SK-N-SH (cell line): ENCODE data around the gene HMGB2. TPM values are rescaled to one million over a fixed set of nuclear protein-coding genes. Genes with fewer than 3 reads are reported as not detected.

Source experiments
- CTCF ChIA-PET: fragments of 300-600, 350-600 bp; formaldehyde crosslinking; extraction: SDS; loops from one replicate; lab custom pipeline; 2021; lab: Yijun Ruan, JAX
- POLR2A ChIA-PET: fragments of 350-600 bp; sonication (Branson Sonifier 250); formaldehyde crosslinking; extraction: SDS; loops from one replicate; lab custom pipeline; 2020; ENCODE audit warnings: antibody characterized with exemption, inconsistent platforms; lab: Yijun Ruan, JAX
- DNase-seq: peaks from one replicate; pipeline ENCODE4 v3.0.0; 2012
- H2AFZ ChIP-seq: fragments of 200-600 bp; sonication (generic); 2 replicates; pipeline ENCODE4 v1.8.1; 2016; ENCODE audit warnings: antibody characterized with exemption, mild to moderate bottlenecking, low read depth
- H3F3A ChIP-seq: fragments of 200-600 bp; sonication (generic); replicated peaks from 2 replicates; pipeline ENCODE3; 2016; ENCODE audit warnings: antibody characterized with exemption, mild to moderate bottlenecking; ENCODE audit not compliant: insufficient read depth
- H3K27ac ChIP-seq, 2 experiments: fragments of 200-500 bp in 1 of 2; fragments of 200-600 bp in 1 of 2; sonication (Bioruptor generic) in 1 of 2; sonication (generic), shearing (Covaris generic) in 1 of 2; 2 replicates each; pipeline versions ENCODE4 v1.5.1 to v1.6.1; 2014 to 2016; ENCODE audit warnings: low read depth in 2 of 2, inconsistent platforms in 1 of 2, low read length in 1 of 2, mild to moderate bottlenecking in 1 of 2, mixed read lengths in 1 of 2
- H3K27me3 ChIP-seq: fragments of 200-600 bp; sonication (generic), shearing (Covaris generic); 2 replicates; pipeline ENCODE4 v1.6.1; 2016; ENCODE audit warnings: mixed run types; ENCODE audit not compliant: insufficient read depth
- H3K36me3 ChIP-seq, 2 experiments: fragments of 200-500 bp in 1 of 2; fragments of 200-600 bp in 1 of 2; sonication (Bioruptor generic) in 1 of 2; sonication (generic) in 1 of 2; replicated peaks in 1 of 2; 2 replicates each; pipeline versions ENCODE3 to v1.5.1; 2014 to 2016; ENCODE audit warnings: low read length in 1 of 2, mild to moderate bottlenecking in 1 of 2; ENCODE audit not compliant: insufficient read depth in 2 of 2, control insufficient read depth in 1 of 2
- H3K4me1 ChIP-seq, 2 experiments: fragments of 200-500 bp in 1 of 2; fragments of 200-600 bp in 1 of 2; sonication (Bioruptor generic) in 1 of 2; sonication (generic), shearing (Covaris generic) in 1 of 2; 2 replicates each; pipeline versions ENCODE4 v1.5.1 to v1.6.1; 2014 to 2016; ENCODE audit warnings: low read depth in 1 of 2, low read length in 1 of 2, mixed run types in 1 of 2; ENCODE audit not compliant: insufficient read depth in 2 of 2, control insufficient read depth in 1 of 2
- H3K4me2 ChIP-seq: fragments of 200-600 bp; sonication (generic), shearing (Covaris generic); 2 replicates; pipeline ENCODE4 v1.6.1; 2017; ENCODE audit warnings: mixed run types
- H3K4me3 ChIP-seq, 2 experiments: fragments of 200-500 bp in 1 of 2; fragments of 200-600 bp in 1 of 2; sonication (Bioruptor generic) in 1 of 2; sonication (generic), shearing (Covaris generic) in 1 of 2; 2 replicates each; pipeline versions ENCODE4 v1.5.1 to v1.8.1; 2014 to 2016; ENCODE audit warnings: low read depth in 2 of 2, inconsistent platforms in 1 of 2, low read length in 1 of 2, mild to moderate bottlenecking in 1 of 2, mixed read lengths in 1 of 2, moderate library complexity in 1 of 2
- H3K79me2 ChIP-seq: fragments of 200-600 bp; sonication (generic); 2 replicates; pipeline ENCODE4 v1.8.1; 2017; ENCODE audit warnings: mild to moderate bottlenecking; ENCODE audit not compliant: insufficient read depth
- H3K9ac ChIP-seq: fragments of 200-600 bp; sonication (generic); 2 replicates; pipeline ENCODE4 v1.6.1; 2017; ENCODE audit warnings: mixed run types
- H3K9me2 ChIP-seq: fragments of 200-600 bp; sonication (generic); 2 replicates; pipeline ENCODE4 v1.6.1; 2017; ENCODE audit warnings: mixed run types
- H3K9me3 ChIP-seq: fragments of 200-600 bp; sonication (generic); 2 replicates; pipeline ENCODE4 v1.6.1; 2017; ENCODE audit warnings: mixed run types, mild to moderate bottlenecking, moderate library complexity
- H4K20me1 ChIP-seq: fragments of 200-600 bp; sonication (generic); 2 replicates; pipeline ENCODE4 v1.6.1; 2017; ENCODE audit warnings: mild to moderate bottlenecking, mixed run types; ENCODE audit not compliant: insufficient read depth
- EP300 ChIP-seq, 2 experiments: IDR thresholded peaks; 2 replicates each; pipeline versions ENCODE4 v1.4.0 to v1.6.1; 2012; ENCODE audit warnings: borderline replicate concordance in 1 of 2, low read depth in 1 of 2, low read length in 1 of 2
- JUND ChIP-seq: IDR thresholded peaks from 2 replicates; pipeline ENCODE4 v1.4.0; 2012
- NRF1 ChIP-seq: IDR thresholded peaks from 2 replicates; pipeline ENCODE4 v1.6.1; 2012; ENCODE audit warnings: low read depth, mild to moderate bottlenecking, low read length
- RAD21 ChIP-seq: IDR thresholded peaks from 2 replicates; pipeline ENCODE4 v1.6.1; 2012; ENCODE audit warnings: mild to moderate bottlenecking, low read length
- SIN3A ChIP-seq: IDR thresholded peaks from 2 replicates; pipeline ENCODE4 v1.6.1; 2012; ENCODE audit warnings: low read depth, mild to moderate bottlenecking, low read length, moderate library complexity, borderline replicate concordance
- SMC3 ChIP-seq: IDR thresholded peaks from 2 replicates; pipeline ENCODE4 v1.6.1; 2012; ENCODE audit warnings: low read depth, low read length, improper control_type of control experiment
- TCF12 ChIP-seq: IDR thresholded peaks from 2 replicates; pipeline ENCODE4 v1.4.0; 2012
- WGBS: methylation state at CpG from one replicate; pipeline ENCODE4 v1.1.6; 2017; ENCODE audit warnings: low lambda C conversion rate; 5-methylcytosine and 5-hydroxymethylcytosine counted together
- polyA plus RNA-seq, 3 experiments: library from polyadenylated mRNA; depleted of rRNA; stranded (reverse); fragments of >200 nt; gene quantifications; 2 replicates each; pipeline ENCODE4 v1.2.3, GENCODE V29; 2012
- TF ChIP-seq, protein P1 (sequence below): IDR thresholded peaks from 2 replicates; pipeline ENCODE4; 2012
- TF ChIP-seq, protein P2 (sequence below): fragments of 200-600 bp; sonication (generic); IDR thresholded peaks from 2 replicates; pipeline ENCODE4 v1.6.1; 2017; ENCODE audit warnings: antibody characterized with exemption, mild to moderate bottlenecking, moderate library complexity
- TF ChIP-seq, protein P3 (sequence below): fragments of 150-350 bp; IDR thresholded peaks from 2 replicates; pipeline ENCODE4 v1.6.1; 2017; ENCODE audit warnings: antibody characterized with exemption, low read length, low read depth, borderline replicate concordance
- TF ChIP-seq, protein P4 (sequence below): IDR thresholded peaks from 2 replicates; pipeline ENCODE4 v1.4.0; 2012; ENCODE audit warnings: low read depth
- TF ChIP-seq, protein P5 (sequence below): IDR thresholded peaks from 2 replicates; pipeline ENCODE4 v1.4.0; 2012; ENCODE audit warnings: low read depth, borderline replicate concordance

Gene HMGB2
- polyA plus RNA-seq, 1 of the 3 experiments (the other 2 are of a cell fraction) = 130 TPM

DNA sequence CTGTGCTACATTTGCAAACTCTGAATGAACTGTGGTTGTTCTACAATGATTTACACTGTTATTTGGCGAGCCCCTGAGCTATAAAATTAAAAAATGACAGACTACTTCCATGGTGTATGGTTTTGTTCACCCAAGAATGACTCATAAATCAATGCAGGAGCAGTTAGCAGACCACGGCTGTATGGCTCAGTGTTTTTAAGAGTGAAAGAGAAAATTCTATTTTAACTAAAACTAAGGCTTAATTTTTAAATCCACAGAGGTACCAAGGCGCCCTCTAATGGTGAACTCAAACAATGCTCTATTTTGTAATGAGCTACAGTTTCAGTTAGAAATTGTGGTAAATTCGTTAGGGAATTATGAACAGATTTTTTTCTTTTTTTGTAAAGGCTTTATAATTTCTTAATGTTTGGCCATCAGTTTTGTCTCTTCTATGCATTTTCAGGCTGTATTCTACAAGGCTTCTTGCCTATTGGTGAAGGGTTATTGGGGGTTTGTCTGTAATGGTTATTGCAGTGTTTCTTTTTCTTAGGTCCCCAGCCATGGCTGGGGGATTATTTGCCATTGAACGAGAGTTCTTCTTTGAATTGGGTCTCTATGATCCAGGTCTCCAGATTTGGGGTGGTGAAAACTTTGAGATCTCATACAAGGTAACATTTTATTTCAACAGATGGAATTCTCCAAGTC is 32.5 kb downstream of the HMGB2 start:
- peak overlapping the region in 1 of 2 experiments; percentile 19; a peak in 1 of 4 replicates for H3K4me3 ChIP-seq
- no peaks in the 10 kb centered on the region for H4K20me1 ChIP-seq
- DNase-seq = peak; percentile 24
- H3K27ac ChIP-seq = peak overlapping the region in 1 of 2 experiments; percentile 13; a peak in 1 of 4 replicates
- H3F3A ChIP-seq = peaks cover 3% of the 10 kb centered on the region
- no peaks in the 10 kb centered on the region for H3K9me3 ChIP-seq
- H3K9ac ChIP-seq = no peak overlapping the region
- no peaks in the 10 kb centered on the region for H3K9me2 ChIP-seq
- 31% methylated on average over 5 of the region's 5 CpGs for WGBS
- no peaks in the 10 kb centered on the region for H3K27me3 ChIP-seq
- no peak overlapping the region for H2AFZ ChIP-seq
- TF ChIP-seq SMC3 = peak; percentile 51
- peak; percentile 78 for TF ChIP-seq RAD21
- TF ChIP-seq, protein P1, sequence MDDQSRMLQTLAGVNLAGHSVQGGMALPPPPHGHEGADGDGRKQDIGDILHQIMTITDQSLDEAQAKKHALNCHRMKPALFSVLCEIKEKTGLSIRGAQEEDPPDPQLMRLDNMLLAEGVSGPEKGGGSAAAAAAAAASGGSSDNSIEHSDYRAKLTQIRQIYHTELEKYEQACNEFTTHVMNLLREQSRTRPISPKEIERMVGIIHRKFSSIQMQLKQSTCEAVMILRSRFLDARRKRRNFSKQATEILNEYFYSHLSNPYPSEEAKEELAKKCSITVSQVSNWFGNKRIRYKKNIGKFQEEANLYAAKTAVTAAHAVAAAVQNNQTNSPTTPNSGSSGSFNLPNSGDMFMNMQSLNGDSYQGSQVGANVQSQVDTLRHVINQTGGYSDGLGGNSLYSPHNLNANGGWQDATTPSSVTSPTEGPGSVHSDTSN = peak; percentile 31
- TF ChIP-seq JUND = peak; percentile 24; the same call in 1 of the 2 replicates
- TF ChIP-seq, protein P2, sequence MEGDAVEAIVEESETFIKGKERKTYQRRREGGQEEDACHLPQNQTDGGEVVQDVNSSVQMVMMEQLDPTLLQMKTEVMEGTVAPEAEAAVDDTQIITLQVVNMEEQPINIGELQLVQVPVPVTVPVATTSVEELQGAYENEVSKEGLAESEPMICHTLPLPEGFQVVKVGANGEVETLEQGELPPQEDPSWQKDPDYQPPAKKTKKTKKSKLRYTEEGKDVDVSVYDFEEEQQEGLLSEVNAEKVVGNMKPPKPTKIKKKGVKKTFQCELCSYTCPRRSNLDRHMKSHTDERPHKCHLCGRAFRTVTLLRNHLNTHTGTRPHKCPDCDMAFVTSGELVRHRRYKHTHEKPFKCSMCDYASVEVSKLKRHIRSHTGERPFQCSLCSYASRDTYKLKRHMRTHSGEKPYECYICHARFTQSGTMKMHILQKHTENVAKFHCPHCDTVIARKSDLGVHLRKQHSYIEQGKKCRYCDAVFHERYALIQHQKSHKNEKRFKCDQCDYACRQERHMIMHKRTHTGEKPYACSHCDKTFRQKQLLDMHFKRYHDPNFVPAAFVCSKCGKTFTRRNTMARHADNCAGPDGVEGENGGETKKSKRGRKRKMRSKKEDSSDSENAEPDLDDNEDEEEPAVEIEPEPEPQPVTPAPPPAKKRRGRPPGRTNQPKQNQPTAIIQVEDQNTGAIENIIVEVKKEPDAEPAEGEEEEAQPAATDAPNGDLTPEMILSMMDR = peak; percentile 86
- no peak for TF ChIP-seq SIN3A
- TF ChIP-seq TCF12 = peak; percentile 33; the same call in 1 of the 2 replicates
- TF ChIP-seq EP300 (IDR thresholded peaks at IDR 0.05; ENCODE audit: borderline replicate concordance in 1 of 2, low read depth in 1 of 2, low read length in 1 of 2) = no peak
- TF ChIP-seq, protein P3, sequence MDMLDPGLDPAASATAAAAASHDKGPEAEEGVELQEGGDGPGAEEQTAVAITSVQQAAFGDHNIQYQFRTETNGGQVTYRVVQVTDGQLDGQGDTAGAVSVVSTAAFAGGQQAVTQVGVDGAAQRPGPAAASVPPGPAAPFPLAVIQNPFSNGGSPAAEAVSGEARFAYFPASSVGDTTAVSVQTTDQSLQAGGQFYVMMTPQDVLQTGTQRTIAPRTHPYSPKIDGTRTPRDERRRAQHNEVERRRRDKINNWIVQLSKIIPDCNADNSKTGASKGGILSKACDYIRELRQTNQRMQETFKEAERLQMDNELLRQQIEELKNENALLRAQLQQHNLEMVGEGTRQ = no peak
- TF ChIP-seq, protein P4, sequence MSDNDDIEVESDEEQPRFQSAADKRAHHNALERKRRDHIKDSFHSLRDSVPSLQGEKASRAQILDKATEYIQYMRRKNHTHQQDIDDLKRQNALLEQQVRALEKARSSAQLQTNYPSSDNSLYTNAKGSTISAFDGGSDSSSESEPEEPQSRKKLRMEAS = no peak
- TF ChIP-seq NRF1 = no peak
- TF ChIP-seq, protein P5, sequence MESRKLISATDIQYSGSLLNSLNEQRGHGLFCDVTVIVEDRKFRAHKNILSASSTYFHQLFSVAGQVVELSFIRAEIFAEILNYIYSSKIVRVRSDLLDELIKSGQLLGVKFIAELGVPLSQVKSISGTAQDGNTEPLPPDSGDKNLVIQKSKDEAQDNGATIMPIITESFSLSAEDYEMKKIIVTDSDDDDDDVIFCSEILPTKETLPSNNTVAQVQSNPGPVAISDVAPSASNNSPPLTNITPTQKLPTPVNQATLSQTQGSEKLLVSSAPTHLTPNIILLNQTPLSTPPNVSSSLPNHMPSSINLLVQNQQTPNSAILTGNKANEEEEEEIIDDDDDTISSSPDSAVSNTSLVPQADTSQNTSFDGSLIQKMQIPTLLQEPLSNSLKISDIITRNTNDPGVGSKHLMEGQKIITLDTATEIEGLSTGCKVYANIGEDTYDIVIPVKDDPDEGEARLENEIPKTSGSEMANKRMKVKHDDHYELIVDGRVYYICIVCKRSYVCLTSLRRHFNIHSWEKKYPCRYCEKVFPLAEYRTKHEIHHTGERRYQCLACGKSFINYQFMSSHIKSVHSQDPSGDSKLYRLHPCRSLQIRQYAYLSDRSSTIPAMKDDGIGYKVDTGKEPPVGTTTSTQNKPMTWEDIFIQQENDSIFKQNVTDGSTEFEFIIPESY = no peak
- TF ChIP-seq, all 33 proteins: peak for 6
- Histone ChIP-seq H3K36me3 (peaks cover 5 to 13% of the 10 kb centered on the region in 2 experiments), H3K4me2 (no peak overlapping the region; the same call in 1 of the 2 replicates), H3K4me1 (peaks cover 0 to 5% of the 10 kb centered on the region in 2 experiments; a peak in 2 of 4 replicates), H3K79me2 (no peaks in the 10 kb centered on the region)
- CTCF ChIA-PET = interaction anchor here (0.5 to 4.2 kb wide), 76 partner anchors 8 to 1019 kb away, joined by 3 to 99 read pairs (median 6); partner anchors contain the start of genes GALNT7 and HMGB2
- POLR2A ChIA-PET = no interaction called here
